Measurements from ENCODE around the gene SPG7.

DNA sequence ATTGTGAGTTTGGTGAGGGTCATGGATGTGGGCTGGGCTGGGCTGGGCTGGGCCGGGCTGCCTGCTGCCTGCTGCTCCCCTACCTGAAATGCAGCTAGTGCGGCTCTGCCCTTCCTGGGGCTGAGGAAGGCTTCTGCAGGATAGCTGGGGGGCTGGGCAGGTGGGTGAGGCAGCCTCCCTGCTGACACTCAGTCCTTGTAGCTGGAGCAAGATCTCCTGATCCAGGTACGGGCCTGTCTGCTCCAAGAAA is 57.0 kb downstream of the SPG7 start:
- TF ChIP-seq POLR2A (IDR thresholded peaks at IDR 0.05; ENCODE audit: low read length) (no peak), GATA1 (IDR thresholded peaks at IDR 0.05; ENCODE audit: low read depth, low read length) (no peak)
